ENCODE measurements around the gene OOSP1. TPM values are rescaled to one million over a fixed set of nuclear protein-coding genes. Genes with fewer than 3 reads are reported as not detected.

OOSP1 gene
- polyA plus RNA-seq, 3 donors, result not detected

DNA sequence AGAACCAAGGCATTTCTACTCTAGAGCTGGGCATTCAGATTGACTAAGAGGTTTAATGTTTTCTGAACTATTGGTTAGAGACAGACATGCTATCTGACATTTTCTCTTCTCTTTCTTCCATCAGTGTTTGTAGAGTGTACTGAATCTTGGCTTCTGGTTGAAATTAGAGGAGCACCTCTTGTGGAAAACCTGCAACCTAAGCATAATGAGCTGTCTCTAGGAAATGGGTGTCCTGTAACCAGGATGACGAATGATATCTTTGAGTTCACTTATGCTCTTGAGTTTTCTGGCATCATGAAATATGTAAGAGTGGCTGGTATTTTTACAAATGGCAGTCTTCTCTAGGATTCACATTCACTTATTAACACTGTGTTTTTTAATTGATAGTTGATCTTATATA, 45.0 kb downstream of the OOSP1 start:
- H3K36me3 Mint-ChIP-seq, result no peaks in the 10 kb centered on the region

DNA sequence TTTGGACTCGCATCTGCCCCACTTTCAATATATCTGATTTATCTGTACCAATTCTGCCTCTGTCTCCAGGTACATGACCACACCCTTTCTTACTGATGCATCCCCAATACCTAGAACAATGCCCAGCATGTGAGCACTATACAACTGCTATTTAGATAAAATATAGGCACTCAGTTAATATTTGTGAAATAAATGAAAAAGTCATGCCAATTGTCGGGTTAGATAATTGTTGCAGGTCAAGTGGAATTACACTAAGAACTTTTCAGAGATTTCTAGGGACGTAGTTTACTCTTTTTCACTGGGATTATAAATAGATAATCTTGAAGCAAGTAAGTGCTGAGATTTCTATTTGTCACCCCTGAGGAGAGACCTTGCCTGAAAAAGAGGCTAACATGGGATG, 46.1 kb downstream of the OOSP1 start:
- no peaks in the 10 kb centered on the region for H3K27me3 ChIP-seq (ENCODE audit: control insufficient read depth in 2 of 2, insufficient read depth in 2 of 2, low read length in 2 of 2)
- TF ChIP-seq, protein P1, sequence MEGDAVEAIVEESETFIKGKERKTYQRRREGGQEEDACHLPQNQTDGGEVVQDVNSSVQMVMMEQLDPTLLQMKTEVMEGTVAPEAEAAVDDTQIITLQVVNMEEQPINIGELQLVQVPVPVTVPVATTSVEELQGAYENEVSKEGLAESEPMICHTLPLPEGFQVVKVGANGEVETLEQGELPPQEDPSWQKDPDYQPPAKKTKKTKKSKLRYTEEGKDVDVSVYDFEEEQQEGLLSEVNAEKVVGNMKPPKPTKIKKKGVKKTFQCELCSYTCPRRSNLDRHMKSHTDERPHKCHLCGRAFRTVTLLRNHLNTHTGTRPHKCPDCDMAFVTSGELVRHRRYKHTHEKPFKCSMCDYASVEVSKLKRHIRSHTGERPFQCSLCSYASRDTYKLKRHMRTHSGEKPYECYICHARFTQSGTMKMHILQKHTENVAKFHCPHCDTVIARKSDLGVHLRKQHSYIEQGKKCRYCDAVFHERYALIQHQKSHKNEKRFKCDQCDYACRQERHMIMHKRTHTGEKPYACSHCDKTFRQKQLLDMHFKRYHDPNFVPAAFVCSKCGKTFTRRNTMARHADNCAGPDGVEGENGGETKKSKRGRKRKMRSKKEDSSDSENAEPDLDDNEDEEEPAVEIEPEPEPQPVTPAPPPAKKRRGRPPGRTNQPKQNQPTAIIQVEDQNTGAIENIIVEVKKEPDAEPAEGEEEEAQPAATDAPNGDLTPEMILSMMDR (IDR thresholded peaks at IDR 0.05), result no peak
- no peaks in the 10 kb centered on the region for H3K27me3 Mint-ChIP-seq (ENCODE audit: low read depth in 3 of 3)
- H2AFZ ChIP-seq (ENCODE audit: insufficient read depth, low read depth, low read length, poor library complexity, severe bottlenecking), result no peak overlapping the region
- H3K79me2 ChIP-seq (ENCODE audit: insufficient read depth, low read length), result no peaks in the 10 kb centered on the region
- H3K4me1 Mint-ChIP-seq, result peaks cover 2% of the 10 kb centered on the region
- no peak overlapping the region for H3K27ac ChIP-seq (ENCODE audit: low read depth in 1 of 2, low read length in 2 of 2)
- no peak overlapping the region for H3K4me3 Mint-ChIP-seq
- H3K27ac Mint-ChIP-seq, result no peak overlapping the region
- no peaks in the 10 kb centered on the region for H3K9me3 ChIP-seq (replicated peaks in 1 of 2; ENCODE audit: control insufficient read depth in 1 of 2, insufficient read depth in 1 of 2, low read length in 2 of 2)
- no peak overlapping the region for H3K4me2 ChIP-seq (replicated peaks; ENCODE audit: extremely low read depth, low read length, poor library complexity, severe bottlenecking)
- no peaks in the 10 kb centered on the region for H3K36me3 ChIP-seq (replicated peaks in 1 of 2; ENCODE audit: control insufficient read depth in 1 of 2, insufficient read depth in 2 of 2, low read length in 2 of 2)
- intact Hi-C loops (cut with micrococcal nuclease), result no loop called here
- H3K4me1 ChIP-seq (ENCODE audit: control insufficient read depth in 1 of 2, insufficient read depth in 2 of 2, low read length in 2 of 2), result no peaks in the 10 kb centered on the region
- no peak overlapping the region for H3K9ac ChIP-seq (ENCODE audit: insufficient read depth, low read length, poor library complexity, severe bottlenecking)
- H3K4me3 ChIP-seq (replicated peaks in 1 of 3; ENCODE audit: low read depth in 2 of 3, low read length in 3 of 3), result no peak overlapping the region
- peaks cover 0 to 6% (median 2%) of the 10 kb centered on the region in 7 donors for H3K9me3 Mint-ChIP-seq
- H3K36me3 Mint-ChIP-seq, result no peaks in the 10 kb centered on the region
- DNase-seq, result no peak
- H4K20me1 ChIP-seq (ENCODE audit: insufficient read depth, low read length), result no peaks in the 10 kb centered on the region
- 100% methylated on average over 2 of the region's 3 CpGs for WGBS (ENCODE audit: insufficient coverage)

More for the DNA sequence above, 45.0 kb downstream of the OOSP1 start:
- no peak overlapping the region for H2AFZ ChIP-seq (ENCODE audit: insufficient read depth, low read depth, low read length, poor library complexity, severe bottlenecking)
- H3K27ac Mint-ChIP-seq, result no peak overlapping the region
- peaks cover 2% of the 10 kb centered on the region for H3K4me1 Mint-ChIP-seq
- no peaks in the 10 kb centered on the region for H3K36me3 ChIP-seq (replicated peaks in 1 of 2; ENCODE audit: control insufficient read depth in 1 of 2, insufficient read depth in 2 of 2, low read length in 2 of 2)
- H3K4me3 ChIP-seq (replicated peaks in 1 of 3; ENCODE audit: low read depth in 2 of 3, low read length in 3 of 3), result no peak overlapping the region
- H3K27me3 Mint-ChIP-seq (ENCODE audit: low read depth in 3 of 3), result no peaks in the 10 kb centered on the region
- no peaks in the 10 kb centered on the region for H3K9me3 ChIP-seq (replicated peaks in 1 of 2; ENCODE audit: control insufficient read depth in 1 of 2, insufficient read depth in 1 of 2, low read length in 2 of 2)
- peaks cover 0 to 3% (median 0%) of the 10 kb centered on the region in 7 donors for H3K9me3 Mint-ChIP-seq
- no peak overlapping the region for H3K9ac ChIP-seq (ENCODE audit: insufficient read depth, low read length, poor library complexity, severe bottlenecking)
- WGBS (ENCODE audit: insufficient coverage), result no CpG with 5 or more reads among the region's 1 CpG
- DNase-seq, result no peak
- no peak overlapping the region for H3K4me2 ChIP-seq (replicated peaks; ENCODE audit: extremely low read depth, low read length, poor library complexity, severe bottlenecking)
- H3K27me3 ChIP-seq (ENCODE audit: control insufficient read depth in 2 of 2, insufficient read depth in 2 of 2, low read length in 2 of 2), result no peaks in the 10 kb centered on the region
- intact Hi-C loops (cut with micrococcal nuclease), result no loop called here
- TF ChIP-seq, protein P1 (IDR thresholded peaks at IDR 0.05), result no peak
- H4K20me1 ChIP-seq (ENCODE audit: insufficient read depth, low read length), result no peaks in the 10 kb centered on the region
- no peaks in the 10 kb centered on the region for H3K4me1 ChIP-seq (ENCODE audit: control insufficient read depth in 1 of 2, insufficient read depth in 2 of 2, low read length in 2 of 2)
- no peak overlapping the region for H3K4me3 Mint-ChIP-seq
- H3K79me2 ChIP-seq (ENCODE audit: insufficient read depth, low read length), result no peaks in the 10 kb centered on the region
- no peak overlapping the region for H3K27ac ChIP-seq (ENCODE audit: low read depth in 1 of 2, low read length in 2 of 2)

Measured in CD14-positive monocyte (primary cell).